DMS 273 (cell line): Measurements from ENCODE around the gene FYN.
A peak's percentile ranks its signal among the peaks of the same experiment; 100 is the strongest.

Experiments
- DNase-seq: peaks from one replicate; lab custom pipeline; 2025; ENCODE audit not compliant: unreplicated experiment; lab: John Stamatoyannopoulos, UW

The FYN gene

DNA sequence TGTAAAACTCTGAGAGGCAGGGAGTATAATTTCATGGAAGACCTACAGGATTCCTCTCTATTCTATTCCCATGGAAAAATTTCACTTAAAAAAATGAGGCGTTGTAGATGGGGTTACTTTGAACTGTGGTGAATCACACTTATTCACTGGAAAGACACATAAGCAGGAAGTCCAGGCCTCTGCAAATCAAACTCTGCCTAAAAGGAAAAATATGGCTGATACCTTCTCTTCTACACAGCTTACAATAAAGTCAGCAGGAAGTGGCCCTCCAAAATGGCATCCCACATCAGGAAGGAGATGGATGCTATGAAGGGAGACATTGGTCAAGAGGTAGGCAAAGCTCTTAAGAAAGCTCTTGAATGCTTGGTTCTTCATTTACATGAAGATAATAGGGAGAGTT is 115.9 kb downstream of the FYN start:
- DNase-seq, result no peak

DNA sequence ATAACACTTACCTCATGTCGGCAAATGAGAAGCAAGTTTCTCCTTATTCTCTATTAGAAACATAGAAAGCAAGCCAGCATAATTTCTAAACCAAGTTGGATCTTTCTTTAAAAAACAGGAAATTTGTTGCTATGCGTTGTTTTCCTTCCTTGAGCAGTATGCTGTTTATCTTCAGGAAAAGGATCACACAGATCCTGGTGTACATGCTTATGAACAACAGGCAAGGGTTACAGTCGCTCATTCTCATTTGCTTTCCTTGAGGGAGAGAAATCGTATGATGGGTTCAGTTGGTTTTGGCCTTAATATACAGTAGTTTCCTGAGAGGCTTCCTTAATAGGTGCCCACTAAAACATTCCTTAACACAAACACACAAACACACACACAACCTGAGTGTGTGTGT is 118.8 kb downstream of the FYN start:
- DNase-seq, result no peak

DNA sequence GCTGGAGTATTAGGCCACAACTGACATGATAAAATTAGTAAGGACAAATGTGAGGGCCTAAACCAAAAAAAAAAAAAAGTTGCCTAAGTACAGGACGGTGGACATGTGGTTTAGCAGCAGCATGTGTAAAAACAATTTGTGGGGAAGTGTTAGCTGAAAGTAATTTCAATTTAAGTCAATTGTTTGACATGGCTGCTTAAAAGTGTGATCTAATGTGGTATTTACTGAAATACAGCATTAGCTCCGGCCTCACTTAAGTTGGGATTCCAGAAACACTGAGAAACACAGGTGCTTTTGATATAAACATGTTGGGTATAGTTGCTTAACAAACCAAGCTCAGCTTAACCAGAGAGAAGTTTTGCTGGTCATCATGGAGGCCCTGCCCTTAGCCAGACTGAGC is 119.7 kb downstream of the FYN start:
- DNase-seq, result no peak

DNA sequence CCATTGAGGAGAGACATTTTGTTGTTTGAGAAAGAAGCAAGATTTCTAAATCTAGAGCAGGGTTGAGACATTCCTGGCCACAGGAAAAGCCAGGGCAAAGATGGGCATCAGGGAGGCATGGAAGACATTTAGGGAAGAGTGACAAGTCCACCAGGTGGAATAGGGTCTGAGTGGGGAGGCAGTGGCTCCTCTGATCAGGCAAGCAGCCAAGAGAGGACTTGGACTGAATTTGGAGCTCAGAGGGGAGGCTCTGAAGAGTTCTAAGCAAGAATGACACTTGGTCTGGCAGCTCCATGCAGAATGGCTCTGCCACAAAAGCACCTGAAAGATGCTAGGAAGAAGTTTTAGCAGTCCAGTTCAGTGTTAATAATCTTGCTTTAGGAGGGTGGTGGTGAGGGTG is 120.8 kb downstream of the FYN start:
- DNase-seq, result no peak

DNA sequence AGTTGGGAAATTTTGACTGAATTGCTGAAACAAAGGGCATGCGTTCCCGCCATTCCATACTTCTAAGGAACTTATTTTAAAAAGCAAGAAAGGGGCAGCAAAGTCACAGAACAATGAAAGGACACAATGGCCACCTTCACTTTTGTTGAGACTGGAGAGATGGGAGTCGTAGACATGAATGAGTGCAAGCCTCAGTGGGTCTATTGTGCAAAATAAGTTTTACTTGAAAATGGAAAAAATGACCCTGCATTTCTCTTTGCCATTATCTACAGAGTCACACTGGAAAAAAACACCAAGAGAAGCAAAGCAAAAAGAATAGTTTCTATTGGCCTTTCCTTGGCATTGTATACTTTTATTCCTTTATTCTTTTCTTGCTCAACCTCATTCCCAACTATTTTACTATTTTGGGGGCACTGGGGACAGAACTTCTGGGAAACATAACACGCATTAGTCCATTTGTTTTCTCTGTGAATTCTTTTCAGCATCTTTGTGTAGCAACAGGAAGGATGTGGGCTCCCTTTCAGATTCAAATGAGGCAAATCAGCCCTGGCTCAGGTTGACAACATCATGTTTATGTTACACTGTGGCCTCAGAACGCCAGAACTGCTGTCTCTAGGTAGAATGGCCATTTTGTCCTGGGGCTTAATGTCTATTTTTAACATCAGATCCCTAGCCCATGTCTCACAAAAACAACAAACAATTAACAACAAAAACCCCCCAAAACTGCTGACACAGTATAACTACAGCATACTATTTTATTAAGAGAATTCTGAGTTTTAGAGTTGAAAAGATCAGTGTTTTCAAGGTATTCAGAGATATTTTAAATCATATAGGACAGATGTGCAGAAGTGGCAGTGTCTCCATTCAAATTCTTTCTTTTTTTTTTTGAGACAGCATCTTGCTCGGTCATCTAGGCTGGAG is 122.2 kb downstream of the FYN start:
- DNase-seq, result no peak

DNA sequence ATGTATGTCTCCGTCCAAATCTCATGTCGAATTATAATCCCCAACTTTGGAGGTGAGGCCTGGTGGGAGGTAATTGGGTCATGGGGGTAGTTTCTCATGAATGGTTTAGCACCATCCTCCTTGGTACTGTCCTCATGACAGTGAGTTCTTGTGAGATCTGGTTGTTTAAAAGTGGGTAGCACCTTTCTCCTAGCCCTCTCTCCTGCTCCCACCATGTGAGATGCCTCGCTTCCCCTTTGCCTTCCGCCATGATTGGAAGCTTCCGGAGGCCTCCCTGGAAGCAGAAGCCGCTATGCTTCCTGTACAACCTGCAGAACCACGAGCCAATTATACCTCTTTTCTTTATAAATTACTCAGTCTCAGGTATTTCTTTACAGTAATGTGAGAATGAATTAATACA is 123.1 kb downstream of the FYN start:
- no peak for DNase-seq

DNA sequence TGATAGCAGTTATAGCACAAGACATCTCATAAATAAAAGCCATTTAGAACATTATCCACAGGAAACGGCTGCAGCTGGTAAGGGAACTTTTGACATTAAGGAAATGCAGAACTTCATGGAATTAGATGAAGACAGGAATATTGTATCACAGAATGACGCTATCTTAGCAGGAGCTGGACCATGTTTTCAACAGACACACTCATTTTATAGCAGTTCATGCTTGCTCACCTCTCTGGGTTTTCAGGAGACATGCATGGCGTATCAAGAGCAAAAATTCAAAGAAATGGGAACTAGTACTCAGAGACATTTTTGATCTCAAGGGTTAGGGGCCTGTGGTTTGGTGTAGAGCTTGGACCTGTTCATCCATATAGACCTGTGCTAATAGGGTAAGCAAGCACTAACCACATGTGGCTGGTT is 125.0 kb downstream of the FYN start:
- no peak for DNase-seq

DNA sequence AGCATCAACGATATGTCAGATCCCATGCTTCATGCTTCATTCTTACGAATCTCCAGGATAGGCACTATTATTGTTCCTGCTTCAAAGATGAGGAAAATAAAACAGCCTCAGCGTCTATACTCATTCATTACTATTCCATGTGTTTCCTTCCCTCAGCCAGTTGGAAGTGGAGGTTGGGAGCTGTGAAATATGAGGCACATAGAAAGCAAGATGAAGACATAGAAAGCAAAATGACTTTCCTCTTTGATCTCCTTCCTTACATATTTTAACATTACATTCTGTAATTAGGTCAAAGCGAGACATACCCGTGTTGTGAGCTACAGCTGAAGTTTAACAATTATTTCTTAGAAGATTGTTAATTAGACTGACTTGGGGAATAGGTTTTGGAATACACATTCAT is 125.4 kb downstream of the FYN start:
- no peak for DNase-seq

DNA sequence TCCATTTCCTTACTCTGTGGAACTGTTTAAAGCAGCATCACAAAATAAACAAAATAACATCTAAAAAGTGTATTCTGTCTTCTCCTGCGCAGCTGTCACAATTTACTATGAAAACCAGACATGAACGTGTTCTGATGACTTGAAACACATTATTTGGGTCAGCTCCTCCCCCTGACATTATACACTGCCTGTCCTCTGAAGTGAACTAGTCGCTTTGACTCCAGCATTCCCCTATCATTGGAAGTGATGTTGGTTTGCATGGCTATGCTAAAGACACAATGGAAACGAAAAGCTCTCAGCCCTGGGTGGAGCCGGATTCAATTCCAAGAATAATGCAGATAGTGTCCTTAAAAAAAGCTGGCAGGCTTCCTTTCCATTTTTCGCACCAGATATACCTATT is 125.9 kb downstream of the FYN start:
- DNase-seq, result no peak

DNA sequence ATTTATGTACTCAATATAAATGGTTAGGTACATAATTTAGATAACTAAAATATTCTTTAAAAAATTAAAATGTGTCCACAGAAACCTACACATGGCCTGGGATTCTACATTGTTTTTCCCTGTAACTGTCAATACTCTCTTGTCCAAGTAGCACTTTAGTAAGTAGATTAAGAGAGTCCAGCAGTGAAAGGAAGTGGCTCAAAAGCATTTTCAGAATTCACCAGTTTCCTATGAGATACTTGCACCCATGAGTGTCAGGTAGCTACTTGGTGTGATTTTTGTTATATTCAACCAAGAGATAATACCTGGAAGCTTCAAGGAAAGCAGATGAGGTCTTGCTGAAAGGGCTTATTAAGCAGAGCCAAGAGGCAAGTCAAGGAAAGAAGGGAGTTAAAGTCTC is 126.3 kb downstream of the FYN start:
- no peak for DNase-seq

DNA sequence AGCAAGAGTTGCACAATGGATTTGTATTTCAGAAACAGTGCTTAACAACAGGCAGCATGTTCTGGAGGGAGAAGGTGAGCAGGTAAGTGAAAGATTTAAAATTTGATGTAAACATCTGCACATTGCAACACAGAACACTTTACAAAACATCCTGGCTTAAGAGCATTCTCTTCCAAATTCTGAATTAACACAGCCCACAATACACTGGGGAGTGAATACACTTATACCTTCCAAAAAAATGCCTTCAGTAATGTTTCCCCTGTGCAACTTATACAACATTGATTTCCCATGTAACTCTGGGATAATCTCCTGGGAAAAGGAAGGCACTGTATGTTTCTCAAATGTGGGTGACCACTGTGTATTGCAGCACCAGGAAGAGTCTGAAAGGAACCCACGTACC is 127.6 kb downstream of the FYN start:
- DNase-seq, result no peak

DNA sequence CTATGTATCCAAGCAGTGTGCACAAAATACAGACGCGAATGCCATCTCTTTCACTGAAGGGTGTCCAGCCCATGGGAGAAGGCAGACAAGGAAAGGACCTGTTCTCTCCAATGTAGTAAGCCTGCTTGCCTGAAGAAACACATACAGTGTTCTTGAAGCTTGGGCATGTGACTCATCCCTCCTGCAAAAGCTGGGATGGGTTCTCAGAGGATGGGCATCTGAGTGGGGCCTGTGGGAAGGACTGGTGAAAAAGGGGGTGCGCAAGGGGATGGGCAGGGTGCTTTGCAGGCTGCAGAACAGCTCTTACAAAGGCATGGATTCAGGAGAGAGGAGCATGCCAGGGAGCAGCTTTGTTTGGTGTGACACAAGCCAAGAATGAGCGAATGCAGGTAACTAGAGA is 128.1 kb downstream of the FYN start:
- DNase-seq, result no peak

DNA sequence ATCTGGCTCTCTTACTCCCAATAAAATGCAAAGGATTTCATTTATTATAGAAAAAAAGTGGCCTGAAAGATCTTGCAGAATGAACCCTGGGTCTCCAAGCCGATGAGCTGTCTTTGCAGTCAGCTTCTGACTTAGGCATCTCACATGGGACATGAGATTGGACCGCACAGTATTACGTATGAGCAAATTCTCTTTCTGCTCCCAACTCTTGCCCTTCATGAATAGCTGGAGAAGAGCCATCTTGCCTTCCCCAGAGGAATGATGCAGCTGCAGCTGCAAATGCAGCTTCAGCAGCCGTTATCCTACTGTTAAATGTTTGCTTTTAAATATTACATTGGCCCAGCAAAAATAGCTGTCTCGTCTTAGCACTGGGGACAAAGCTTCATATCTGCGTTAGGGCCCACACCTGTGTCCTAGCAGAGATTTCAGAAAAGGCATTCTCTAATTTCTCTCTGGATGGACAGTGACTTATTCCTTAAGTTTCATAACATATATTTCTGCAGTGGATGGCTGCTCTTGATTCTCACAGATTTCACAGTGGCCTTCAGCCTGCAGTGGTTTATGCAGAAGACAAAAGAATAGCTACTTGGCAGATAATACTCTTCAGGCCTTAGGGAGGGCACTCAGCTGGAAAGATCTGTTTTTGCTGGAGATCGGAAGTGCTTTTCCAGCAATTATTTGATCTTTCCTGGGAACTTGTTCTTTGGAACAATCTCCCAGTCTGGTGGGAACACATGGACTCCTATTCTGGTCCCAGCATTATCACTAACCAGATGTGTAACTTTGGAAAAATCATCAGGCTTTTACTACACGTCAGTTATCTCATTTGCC is 129.2 kb downstream of the FYN start:
- DNase-seq, result no peak

DNA sequence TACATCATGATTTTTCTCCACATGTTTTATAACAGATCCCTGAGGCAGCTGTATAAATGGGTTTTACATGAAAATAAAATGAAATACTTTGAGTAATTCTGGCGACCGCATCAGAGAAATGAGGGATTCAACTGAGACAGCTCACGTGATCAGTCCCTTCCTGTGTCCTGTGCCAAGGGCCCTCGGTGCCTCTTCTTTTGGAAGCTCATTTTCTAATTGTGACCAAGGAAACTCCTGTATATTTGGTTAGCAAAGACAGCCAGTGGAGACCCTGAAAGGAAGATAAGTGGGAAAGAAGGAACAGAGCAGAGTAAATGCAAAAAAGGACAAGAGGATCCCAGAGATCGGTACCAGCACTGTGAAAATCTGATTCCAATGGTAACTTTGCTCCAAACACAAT is 129.9 kb downstream of the FYN start:
- no peak for DNase-seq

DNA sequence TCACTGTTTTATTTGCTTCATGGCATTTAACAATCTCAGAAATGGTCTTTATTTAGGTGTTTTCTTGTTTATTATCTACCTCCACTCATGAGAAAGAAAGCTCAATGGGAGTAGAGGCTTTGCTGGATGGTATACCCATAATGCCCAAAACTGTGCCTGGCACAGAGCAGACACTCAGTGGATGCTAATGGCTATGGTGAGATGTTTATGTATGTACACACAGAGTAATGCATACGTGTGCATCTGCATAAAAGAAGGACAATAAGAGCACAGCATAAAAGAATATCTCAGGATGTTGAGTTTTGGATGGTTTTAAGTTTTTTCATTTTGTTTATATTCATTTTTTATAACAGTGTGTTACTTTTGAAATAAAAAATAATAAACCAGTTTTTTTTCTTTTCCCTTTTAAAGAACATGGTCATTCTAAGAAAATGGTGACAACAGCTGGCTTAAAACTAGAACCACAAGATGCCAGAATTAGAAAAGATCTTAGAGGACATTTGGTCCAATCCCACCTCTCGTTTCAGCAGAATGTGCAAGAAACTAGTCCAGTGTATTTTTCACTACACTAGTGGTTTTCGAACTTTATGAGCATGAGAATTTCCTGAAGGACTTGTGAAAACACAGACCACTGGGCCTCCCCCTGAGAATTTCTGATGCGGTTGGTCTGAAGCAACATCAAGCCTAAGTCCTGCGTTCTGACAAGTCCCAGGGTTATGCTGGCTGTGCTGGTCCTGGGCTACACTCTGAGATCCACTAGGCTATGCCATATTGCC is 131.9 kb downstream of the FYN start:
- no peak for DNase-seq

DNA sequence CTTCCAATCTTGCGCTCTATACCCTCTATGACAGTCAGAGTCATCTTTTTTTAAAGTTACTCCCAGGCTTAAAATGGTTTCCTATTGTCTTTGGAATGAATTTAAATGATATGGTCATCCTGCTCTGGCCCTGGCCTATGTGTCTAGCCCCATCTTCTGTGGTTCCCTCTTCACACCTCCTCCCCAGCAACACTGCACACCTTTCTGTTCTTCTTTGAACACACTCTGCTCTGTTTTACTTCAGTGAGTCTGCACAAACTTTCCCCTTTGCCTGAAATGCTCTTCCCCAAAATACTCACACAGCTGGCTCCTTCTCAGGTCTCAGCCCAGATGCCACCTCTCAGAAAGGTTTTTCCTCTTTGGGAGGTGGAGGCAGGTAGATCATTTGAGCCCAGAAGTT is 132.7 kb downstream of the FYN start:
- no peak for DNase-seq

DNA sequence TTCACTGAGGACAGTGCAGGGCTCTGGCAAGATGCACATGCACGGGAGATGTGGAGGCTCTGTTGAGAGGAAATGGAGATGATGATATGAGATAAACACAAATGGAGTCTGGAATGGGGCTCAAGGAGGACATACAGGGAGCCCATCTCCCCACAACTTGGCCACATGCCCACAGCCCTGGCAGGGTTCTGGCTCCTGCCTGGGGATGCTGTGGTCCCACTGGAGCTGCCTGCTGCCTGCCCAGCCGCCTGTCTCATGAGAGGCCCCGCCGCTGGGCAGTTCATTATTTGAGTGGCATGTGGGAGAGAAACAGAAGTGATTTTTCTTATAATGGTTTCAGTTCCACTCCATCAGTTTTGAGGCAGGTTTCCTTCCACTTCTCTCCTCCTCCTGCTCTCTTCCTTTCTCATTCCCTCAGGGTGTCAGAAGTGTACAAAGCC is 134.0 kb downstream of the FYN start:
- DNase-seq, result peak; percentile 10

DNA sequence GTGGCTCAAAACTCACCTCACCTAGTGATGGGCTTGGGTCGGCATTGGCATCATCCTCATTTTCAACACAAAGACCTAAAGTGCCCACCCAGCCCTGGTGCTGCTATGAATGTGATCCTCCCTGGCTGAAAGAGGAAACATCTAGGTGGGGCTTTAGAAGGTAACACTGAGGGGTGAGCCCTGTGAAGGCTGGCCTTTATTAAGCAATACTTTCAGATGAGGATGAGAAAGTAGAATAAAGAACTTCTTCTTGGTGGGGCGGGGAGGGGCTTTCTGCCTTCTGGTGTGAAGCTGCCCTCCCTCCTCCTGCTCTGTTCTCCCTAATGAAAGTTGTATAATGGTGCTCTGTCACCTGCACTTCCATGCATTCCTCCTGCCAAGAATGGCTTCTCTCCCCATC is 134.6 kb downstream of the FYN start:
- no peak for DNase-seq

DNA sequence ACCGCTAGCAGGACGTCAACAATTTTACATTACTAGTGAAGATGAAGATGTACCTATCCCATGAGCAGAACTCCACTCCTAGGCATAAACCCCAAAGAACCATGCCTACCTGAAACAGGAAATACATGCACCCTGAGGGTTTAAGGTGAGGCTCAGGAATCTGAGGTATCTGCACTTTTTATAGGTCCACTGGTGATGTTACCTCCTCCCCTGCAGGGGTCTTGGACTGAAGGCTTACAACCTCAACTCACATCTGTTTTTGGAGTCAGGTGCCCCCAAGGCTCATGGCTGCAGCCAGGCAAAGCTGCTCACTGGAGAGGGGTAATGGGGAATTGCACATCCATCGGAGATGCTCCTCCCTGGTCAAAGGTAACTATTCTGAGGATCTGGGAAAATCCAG is 135.1 kb downstream of the FYN start:
- no peak for DNase-seq

DNA sequence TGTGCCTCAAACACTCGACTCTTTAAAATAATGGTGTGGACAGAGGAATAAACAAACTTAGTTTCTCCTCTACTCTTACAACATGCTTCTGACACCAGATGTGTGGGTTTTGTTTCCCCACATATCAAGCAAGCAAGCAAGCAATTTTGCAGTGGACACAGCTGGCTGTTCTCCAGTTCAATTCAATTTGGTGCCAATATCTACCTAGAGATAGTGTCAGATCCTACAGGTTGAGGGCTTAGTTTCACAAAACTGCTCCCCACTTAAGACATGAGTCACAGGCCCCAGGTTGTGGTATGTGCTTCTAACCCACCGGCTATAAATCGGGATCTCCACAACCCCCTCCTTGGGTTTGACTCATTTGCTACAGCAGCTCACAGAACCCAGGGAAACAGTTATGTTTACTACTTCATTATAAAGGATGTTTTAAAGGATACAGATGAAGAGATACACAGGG is 136.2 kb downstream of the FYN start:
- peak; percentile 10 for DNase-seq

DNA sequence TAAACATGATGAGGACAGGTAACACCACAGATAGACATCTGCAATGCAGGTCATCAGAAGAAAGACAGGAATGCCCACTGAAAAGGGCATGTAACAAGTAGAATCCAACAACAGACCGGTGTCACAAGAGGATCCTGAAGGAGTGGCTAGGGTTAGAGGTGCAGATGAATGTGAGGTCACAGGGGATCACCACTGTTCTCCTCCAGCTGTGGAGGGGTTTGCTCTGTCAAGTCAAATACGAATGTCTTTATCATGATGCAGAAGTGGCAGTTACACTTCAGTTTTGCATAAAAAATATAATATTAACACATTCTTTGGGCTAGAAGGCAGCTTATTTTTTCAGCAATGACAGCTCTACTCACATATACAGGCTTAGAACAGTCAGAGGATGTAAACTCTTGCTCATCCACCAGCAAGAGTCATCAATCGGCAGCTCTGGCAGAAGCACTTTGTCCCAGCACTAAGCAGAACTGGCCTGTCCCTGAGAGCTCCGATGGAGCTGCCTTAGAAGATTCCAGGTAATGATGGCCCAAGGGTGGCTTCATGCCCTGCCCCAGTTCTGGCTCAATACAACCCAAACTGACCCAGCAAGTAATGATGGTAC is 137.1 kb downstream of the FYN start:
- DNase-seq, result no peak
